CD1c-positive myeloid dendritic cell (primary cell): ENCODE measurements around the gene USE1.
A peak's percentile ranks its signal among the peaks of the same experiment; 100 is the strongest.
"Not testable (repeated sequence)": the region's sequence is repeated elsewhere in the genome, so short reads cannot be mapped to it uniquely, and the experiment has no call there.

ENCODE experiments used
- DNase-seq: peaks from one replicate; pipeline ENCODE4 v3.0.0-alpha.2; 2016; ENCODE audit errors: extremely low spot score

The USE1 gene, protein sequence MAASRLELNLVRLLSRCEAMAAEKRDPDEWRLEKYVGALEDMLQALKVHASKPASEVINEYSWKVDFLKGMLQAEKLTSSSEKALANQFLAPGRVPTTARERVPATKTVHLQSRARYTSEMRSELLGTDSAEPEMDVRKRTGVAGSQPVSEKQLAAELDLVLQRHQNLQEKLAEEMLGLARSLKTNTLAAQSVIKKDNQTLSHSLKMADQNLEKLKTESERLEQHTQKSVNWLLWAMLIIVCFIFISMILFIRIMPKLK

DNA sequence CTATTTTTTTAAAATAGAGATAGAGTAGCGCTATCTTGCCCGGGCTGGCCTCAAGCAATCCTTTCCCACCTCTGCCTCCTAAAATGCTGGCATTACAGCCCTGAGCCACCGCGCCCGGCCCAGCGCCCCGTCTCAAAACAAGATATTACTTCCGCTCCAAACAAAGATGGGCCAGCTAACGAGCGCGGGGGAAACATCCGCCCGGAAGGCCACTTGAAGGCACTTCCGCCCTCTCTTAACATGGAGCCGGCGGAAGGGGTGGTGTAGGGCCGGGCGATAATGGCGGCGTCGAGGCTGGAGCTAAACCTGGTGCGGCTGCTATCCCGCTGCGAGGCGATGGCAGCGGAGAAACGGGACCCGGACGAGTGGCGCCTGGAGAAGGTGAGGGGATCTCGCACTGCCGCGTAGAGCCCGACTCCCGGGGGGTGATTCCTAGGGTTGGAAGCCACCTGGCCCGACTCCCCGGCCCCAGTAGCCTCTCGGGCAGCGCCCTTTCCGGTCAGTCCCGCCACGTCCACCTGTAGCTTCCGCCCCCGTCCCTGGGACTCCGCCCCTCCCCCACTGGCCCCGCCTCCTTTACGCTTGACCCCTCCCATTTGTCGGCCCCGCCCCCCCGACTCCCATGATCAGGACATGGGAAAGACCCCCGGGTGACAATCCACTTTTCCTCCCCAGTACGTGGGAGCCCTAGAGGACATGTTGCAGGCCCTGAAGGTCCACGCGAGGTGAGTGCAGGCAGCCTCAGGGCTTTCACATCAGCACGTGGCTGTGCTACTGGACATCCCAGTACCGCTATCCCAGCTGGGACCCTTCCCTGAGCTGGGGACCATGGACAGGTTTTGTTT is at the start of gene USE1:
Gene USE1, plus strand, starts transcription at position 231 of the 845 bp plus-strand sequence. Its CDS starts 49 bp downstream, at position 280.
- DNase-seq: peak; percentile 94

DNA sequence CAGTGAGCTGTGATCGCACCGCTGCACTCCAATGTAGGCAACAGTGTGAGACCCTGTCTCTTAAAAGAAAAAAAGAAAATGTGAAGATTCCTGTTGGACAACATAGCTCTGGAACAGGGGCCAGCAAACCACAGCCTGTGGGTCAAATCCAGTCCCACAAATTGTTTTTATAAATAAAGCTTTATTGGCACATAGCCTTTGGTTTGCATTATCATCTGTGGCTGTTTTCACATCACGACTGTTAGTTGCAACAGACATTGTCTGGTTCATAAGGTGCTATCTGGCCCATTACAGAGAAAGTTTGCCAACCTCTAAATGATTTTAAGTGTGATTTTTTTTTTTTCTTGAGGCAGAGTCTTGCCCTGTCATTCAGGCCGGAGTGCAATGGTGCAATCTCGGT is 49.4 kb upstream of the USE1 start:
- DNase-seq: no peak

DNA sequence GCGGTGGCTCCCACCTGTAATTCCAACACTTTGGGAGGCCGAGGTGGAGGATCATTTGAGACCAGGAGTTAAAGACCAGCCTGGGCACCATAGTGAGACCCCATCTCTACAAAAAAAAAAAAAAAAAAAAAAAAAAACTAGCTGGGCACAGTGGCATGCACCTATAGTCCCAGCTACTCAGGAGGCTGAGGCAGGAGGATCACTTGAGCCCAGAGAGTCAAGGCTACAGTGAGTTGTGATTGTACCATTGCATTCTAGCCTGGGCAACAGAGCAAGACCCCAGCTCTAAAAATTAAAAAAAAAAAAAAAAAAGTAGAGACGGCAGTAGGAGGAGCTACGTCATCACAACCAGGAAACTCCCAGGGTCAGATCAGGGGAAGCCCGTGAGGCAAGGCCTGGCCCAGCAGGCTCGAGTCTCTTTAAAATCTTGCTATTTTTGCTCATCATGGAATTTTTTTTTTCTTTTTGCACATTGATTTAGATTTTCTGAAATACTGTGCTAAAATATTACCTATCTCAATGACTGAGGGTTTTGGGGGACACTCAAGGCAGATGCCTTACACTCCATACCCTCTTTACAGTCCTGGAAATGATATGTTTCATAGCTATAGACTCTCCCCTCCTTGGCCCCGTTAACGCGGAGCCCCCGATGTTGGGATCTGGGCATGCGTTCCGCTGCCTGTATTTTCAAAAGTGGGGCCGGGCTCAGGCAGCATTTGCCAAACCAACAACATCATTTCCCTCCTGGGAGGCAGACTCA is 44.4 kb upstream of the USE1 start:
- DNase-seq: no peak

DNA sequence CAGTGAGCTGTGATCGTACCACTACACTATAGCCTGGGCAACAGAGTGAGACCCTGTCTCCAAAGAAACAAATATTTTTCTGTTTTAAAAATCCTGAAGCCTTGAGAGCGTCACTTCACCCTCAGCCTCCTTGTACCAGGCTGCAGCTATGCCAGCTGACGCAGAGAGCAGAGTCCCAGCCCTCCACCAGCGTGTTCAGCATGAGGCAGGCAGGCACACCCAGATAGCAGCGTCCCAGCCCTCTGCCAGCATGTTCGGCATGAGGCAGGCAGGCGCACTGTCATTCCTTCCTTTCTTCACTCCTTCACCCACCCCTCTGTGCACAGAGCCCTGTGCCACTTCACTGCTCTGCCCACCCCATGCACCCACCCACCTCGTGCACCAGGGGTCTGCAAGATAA is 43.3 kb upstream of the USE1 start:
- no peak for DNase-seq

DNA sequence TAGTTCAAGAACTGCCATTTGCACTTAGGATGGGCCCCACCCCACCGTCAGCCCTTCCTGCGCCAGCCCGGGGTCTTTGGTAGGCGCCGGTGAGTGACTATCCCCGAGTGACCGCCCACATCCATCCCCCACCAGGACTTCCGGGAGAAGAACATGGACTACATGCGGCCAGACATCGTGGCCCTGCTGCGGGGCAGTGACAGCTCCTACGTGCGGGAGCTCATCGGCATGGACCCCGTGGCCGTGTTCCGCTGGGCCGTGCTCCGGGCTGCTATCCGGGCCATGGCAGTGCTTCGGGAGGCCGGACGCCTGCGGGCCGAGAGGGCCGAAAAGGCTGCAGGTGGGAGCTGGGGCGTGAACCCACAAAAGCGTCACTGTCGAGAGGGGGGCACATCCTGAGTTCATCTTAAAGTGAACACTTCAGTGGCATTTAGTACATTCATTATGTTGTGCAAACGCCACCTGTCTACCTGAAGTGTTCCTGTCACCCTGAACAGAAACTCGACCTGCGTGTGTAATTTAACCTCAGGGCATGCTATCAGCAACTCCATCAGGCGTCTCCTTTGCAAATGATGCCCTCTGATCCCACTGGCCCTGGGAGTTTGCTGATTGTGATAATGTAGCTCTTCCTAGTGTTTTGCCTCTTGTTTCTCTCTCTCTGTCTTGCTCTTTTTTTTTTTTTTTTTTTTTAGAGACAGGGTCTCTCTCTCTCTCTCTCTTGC is 42.4 kb upstream of the USE1 start:
- DNase-seq: no peak

DNA sequence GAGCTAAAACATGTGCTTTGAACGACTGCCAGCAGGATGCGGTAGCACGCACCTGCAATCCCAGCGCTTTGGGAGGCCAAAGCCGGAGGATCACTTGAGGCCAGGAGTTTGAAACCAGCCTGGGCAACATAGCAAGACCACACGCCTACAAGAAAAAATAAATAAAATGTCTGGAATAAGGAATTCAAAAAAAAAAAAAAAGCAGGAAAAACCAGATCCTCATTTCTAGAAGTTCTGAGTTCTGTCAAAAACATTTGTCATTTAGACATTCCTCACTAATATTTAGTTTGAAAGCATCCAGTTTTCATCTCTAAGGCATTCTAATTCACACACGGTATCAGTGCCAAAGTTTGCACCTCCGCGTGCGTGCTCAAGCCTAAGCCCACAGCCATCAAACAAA is 36.9 kb upstream of the USE1 start:
- DNase-seq: no peak

DNA sequence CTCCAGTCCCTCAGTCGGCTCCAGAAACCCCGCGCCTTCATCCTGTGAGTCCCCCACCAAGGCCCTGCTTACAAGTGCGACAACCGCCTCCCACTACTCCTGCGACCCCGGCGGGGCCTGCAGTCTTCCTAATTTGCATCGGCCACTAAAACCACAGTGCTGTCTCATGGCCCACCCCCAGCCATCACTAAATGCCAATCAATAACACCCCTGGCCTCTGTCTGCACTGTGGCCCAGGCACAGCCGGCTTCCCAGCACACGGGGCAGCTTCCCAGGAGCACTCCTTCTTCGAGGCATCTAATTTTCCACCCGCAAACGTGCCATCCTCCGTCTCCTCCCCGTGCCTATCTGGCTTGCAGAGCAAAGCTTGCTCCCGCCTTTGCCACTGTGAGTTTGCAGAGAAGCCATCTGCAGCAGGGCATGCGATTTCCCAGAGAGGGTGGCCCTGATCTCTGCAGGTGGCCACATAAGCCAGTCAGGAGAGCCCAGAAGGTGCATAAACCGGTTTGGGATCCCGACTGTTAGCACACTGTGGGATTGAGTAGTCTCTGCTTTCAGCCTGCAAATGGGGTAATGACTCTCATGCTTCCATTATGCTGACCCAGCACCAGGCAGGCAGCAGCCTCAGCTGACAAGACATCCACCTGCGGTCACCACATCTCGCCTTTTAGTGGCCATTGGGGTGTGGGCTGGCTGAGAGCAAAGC is 34.0 kb upstream of the USE1 start:
- DNase-seq: no peak

DNA sequence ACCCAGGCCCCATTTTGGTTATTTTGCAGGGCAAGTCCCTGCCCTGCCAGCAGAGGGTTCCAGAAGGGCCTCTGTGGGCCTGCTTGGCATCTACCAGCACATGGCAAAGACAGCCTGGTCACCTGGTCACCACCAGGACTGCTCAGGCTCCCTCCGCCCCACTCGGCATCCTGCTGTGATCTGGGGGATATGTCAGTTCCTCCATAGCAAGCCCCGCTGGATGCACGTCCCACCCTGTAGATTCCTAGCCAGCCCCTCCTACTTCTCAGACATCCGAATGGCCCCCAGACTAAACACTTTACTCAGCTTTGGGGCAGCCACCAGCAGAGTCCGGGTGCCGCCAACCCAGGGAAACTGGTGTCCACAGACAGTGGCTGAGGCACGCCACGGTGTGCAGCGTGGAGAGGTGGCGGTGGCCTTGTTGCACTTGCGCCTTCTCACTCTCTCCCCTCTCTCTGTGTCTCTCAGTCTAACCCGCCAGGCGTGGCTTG is 31.8 kb upstream of the USE1 start:
- DNase-seq: no peak

DNA sequence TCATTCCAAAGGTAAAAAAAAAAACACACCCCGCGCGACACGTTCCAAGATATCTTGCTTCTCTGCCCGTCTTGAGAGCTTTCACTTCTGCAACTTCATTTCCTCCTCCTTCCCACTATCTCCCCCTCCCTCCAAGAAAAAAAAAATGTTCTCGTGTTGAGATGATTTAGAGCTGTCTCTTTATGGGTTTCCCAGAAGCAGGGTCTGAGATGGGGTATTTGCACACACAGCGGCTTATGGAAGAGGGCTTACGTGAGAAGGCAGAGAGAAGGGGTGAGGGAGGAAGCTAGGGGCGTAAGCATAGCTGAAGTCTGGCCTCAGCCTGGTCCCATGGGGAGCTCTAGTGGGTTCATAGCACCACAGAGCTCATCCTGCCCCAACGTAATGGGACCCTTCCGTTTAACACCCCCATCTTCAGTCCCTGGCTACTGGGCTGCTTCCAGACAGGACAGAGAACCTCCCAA is 31.3 kb upstream of the USE1 start:
- DNase-seq: peak; percentile 68

DNA sequence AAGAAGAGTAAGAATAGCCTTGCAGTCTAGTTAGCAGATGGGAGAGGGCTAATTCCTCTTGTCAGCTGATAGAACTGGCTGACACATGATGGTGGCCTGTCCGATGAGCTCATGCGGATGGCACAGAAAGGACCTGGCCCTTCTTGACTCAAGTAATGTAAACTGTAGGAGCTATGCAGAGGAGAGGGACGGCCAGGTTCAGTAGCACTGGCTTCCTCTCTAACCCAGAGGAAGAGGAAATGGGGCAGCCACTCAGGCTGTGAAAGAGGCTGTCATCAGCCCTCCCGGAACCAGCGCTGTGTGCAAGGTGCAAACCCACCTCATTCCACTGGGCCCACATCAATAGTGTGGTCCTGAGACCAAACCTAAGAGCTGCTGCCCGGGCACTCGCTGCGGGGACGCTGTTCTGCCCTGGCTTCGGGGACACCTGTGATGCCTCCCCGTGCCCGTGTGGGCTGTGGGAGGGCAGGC is 30.8 kb upstream of the USE1 start:
- DNase-seq: peak; percentile 54

DNA sequence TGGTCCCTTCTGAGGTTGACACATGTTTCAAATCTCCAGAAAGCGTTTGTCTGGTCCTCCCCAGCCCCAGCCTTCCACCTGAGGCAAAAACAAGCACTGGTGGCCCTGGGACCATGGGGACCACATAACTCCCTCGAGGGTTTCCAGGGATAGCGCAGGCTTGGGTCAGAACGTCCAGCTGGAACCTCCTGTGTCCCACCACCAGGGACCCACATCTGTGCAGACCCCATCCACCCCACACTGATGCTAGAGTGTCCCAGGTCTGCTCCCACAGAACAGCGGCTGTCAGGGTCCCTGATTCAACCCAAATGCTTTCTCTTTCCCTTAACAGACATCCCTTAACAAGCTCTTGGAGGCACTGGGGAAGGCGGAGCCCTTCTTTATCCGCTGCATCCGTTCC is 29.6 kb upstream of the USE1 start:
- DNase-seq: no peak

DNA sequence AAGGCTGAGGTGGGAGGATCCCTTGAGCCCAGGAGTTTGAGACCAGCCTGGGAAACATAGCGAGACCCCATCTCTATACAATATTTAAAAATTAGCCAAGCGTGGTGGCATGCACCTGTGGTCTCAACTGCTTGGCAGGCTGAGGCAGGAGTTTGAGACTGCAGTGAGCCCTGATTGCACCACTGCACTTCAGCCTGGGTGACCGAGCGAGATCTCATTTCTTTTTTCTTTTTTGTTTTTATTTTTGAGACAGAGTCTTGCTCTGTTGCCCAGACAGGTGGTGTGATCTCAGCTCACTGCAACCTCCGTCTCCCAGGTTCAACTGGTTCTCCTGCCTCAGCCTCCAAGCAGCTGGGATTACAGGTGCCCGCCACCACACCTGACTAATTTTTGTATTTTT is 23.4 kb upstream of the USE1 start:
- DNase-seq: not testable (repeated sequence)

DNA sequence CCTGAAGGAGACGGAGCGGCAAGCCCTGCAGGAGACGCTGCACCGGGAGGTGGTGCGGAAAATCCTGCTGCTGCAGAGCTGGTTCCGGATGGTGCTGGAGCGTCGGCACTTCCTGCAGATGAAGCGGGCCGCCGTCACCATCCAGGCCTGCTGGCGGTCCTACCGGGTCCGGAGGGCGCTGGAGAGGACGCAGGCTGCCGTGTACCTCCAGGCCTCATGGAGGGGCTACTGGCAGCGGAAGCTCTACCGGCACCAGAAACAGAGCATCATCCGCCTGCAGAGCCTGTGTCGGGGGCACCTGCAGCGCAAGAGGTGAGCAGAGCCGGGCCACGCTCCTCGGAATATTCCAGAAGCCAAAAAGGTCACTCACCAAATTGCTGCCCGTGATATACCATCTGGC is 22.4 kb upstream of the USE1 start:
- no peak for DNase-seq

DNA sequence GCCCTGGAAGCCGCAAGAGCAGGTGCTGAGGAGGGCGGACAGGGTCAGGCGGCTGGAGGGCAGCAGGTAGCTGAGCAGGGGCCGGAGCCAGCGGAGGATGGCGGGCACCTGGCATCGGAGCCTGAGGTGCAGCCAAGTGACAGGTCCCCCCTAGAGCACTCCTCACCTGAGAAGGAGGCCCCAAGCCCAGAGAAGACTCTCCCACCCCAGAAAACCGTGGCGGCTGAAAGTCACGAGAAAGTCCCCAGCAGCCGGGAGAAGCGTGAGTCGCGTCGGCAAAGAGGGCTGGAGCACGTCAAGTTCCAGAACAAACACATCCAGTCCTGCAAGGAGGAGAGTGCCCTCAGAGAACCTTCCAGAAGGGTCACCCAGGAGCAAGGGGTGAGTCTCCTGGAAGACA is 20.5 kb upstream of the USE1 start:
- no peak for DNase-seq

DNA sequence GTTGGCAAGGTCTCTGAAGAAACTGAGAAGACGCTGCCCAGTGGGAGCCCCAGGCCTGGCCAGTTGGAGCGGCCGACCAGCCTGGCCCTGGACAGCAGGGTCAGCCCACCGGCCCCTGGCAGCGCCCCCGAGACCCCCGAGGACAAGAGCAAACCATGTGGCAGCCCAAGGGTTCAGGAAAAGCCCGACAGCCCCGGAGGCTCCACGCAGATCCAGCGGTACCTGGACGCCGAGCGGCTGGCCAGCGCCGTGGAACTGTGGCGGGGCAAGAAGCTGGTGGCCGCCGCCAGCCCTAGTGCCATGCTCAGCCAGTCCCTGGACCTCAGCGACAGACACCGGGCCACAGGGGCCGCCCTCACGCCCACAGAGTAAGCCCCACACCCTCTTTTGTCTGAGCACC is 20.1 kb upstream of the USE1 start:
- DNase-seq: no peak

DNA sequence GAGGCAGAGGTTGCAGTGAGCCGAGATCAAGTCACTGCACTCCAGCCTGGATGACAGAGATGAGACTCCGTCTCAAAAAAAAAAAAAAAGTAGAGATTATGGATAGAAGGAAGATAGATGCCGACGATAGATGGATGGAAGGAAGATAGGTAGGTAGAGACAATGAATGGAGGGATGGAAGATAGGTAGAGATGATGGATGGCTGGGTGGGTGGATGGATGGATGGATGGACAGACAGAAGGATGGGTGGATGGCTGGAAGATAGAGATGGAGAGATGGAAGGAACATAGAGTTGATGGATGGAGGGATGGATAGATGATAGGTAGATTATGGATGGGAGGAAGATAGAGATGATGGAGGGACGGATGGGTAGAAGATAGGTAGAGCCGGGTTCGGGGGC is 18.5 kb upstream of the USE1 start:
- no peak for DNase-seq

DNA sequence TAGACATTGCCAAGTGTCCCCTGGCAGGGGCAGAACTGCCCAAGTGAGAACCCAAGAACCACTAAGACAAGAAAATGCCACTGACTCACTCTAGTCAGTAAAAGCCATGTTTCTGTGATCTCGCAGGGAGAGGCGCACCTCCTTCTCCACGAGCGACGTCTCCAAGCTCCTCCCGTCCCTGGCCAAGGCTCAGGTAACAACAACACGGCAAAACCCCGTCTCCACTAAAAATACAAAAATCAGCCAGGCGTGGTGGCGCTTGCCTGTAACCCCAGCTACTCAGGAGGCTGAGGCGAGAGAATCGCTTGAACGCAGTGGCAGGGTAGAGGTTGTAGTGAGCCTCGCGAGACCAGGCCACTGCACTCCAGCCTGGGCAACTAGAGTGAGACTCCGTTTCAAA is 17.5 kb upstream of the USE1 start:
- no peak for DNase-seq

DNA sequence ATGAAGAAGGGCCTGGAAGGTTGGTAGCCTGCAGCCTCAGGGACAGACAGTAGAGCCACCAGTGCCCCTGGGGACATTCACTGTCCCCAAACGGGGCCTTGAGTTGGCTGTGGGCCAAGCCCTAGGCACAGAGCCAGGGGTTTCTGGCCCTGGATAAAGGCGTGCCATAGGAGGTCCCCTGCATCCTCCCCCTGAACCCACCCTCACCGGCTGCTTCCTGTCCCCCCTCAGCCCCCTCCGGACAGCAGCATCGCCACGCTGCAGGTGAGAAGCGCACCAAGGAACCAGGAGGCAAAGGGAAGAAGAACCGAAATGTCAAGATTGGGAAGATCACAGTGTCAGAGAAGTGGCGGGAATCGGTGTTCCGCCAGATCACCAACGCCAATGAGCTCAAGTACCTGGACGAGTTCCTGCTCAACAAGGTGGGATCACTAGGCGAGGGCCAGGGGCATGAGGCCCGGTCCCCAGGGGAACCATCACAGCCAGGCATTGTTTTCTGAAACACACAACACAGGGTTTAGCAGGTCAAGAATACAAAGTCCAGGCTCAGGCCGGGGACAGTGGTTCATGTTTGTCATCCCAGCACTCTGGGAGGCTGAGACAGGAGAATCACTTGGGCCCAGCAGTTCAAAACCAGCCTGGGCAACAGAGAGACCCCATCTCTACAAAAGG is 14.6 kb upstream of the USE1 start:
- DNase-seq: no peak

DNA sequence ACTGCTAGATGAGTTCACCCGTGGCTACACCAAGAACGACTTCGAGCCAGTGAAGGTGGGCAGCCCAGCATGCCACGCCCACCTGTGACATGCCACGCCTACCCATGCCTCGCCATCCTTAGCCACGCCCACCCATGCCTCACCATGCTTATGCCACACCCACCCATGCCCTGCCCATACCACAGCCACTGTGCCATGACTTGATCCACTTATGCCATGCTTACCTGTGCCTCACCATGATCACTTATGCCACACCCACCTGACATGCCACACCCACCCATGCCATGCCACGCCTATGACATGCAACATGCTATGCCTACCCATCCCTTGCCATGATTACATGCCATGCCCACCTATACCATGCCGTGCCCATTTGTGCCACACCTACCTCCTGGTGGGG is 12.9 kb upstream of the USE1 start:
- peak; percentile 13 for DNase-seq

DNA sequence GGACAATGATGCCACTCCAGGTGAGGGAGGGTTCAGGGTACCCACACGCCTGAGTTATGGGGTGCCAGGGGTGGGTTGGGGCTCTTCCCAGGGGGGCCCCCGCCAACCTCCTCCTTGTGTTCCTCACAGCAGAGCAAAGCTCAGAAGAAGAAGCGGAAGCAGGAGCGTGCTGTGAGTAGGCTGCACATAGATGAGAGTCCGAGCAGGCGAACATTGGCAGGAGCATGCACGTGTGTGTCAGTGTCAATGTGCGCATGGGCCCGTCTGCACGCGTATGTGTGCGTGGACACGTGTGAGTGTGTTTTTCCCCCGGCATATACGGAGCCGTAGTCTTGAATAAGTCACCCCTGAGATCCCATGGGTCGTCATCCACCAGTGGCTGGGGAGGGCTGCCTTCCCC is 12.4 kb upstream of the USE1 start:
- no peak for DNase-seq
